ENCODE measurements around the gene TTLL8.

Gene TTLL8

DNA sequence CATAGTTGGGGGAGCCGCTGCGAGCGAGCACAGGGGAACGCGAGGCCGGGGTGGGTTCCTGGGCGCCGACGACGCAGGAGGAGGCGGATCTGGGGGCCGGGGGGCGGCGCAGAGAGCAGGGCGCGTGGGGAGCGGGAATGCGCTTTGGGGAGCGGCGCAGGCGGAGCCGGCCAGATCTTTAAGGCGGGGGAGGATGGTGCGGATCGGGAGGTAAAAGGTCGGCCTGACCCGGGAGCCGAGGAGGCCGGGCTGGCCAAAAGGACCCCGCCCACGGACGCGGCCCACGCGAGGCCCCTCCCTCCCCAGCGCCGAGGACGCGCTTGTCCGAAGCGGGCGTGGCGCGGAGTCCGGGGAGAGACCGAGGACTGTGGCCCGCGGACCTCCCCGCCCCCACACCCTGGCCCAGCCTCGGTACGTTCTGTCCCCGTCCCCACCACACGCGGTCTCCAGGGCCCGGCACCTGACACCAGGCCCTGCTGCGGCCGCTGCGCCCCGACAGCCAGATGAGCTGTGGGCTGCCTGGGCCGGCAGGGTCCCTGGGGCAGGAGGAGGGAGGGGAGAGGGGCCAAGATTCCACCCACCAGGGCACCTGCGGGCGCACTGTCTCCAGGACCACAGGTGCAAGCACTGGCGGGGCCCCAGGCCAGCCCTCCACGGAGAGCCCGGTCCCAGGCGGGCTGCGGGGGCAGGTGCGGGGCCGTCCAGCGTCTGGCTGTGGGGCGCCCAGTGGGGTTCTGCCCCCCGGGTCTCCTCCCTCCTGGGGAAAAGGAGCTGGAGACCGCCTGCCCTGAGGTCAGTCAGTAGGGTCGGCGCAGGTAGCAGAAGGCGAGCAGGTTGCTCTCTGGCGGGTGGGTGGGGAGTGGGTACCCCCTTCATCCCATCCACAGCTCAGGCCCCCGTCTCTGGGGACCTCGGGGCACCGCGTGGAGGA, 86.6 kb downstream of the TTLL8 start:
- Histone ChIP-seq H3K79me2 (ENCODE audit: low read length) (no peaks in the 10 kb centered on the region), H4K20me1 (ENCODE audit: insufficient read depth, low read length) (no peaks in the 10 kb centered on the region), H3K9me3 (replicated peaks; ENCODE audit: insufficient read depth, low read length) (no peaks in the 10 kb centered on the region), H3K9me2 (replicated peaks; ENCODE audit: insufficient read depth, low read length) (no peaks in the 10 kb centered on the region), H3K27ac (ENCODE audit: low read length) (peak overlapping the region; percentile 16; the same call in 1 of the 2 replicates), H3F3A (ENCODE audit: insufficient read depth, low read length) (peaks cover 8% of the 10 kb centered on the region), H2AFZ (ENCODE audit: low read length) (peak overlapping the region; percentile 56), H3K4me2 (ENCODE audit: low read depth, low read length) (peak overlapping the region; percentile 74), H3K4me3 (ENCODE audit: low read length) (peak overlapping the region; percentile 51), H3K27me3 (replicated peaks; ENCODE audit: insufficient read depth, low read length) (peaks cover 12% of the 10 kb centered on the region), H3K9ac (ENCODE audit: low read length) (peak overlapping the region; percentile 51; the same call in 1 of the 2 replicates), H3K4me1 (ENCODE audit: low read length) (peaks cover 8% of the 10 kb centered on the region), H3K36me3 (replicated peaks; ENCODE audit: insufficient read depth, low read length) (no peaks in the 10 kb centered on the region)
- peak; percentile 7 for DNase-seq
- TF ChIP-seq EZH2 (optimal IDR thresholded peaks at IDR 0.05; ENCODE audit: low read depth, low read length), result no peak
- TF ChIP-seq, protein P1, sequence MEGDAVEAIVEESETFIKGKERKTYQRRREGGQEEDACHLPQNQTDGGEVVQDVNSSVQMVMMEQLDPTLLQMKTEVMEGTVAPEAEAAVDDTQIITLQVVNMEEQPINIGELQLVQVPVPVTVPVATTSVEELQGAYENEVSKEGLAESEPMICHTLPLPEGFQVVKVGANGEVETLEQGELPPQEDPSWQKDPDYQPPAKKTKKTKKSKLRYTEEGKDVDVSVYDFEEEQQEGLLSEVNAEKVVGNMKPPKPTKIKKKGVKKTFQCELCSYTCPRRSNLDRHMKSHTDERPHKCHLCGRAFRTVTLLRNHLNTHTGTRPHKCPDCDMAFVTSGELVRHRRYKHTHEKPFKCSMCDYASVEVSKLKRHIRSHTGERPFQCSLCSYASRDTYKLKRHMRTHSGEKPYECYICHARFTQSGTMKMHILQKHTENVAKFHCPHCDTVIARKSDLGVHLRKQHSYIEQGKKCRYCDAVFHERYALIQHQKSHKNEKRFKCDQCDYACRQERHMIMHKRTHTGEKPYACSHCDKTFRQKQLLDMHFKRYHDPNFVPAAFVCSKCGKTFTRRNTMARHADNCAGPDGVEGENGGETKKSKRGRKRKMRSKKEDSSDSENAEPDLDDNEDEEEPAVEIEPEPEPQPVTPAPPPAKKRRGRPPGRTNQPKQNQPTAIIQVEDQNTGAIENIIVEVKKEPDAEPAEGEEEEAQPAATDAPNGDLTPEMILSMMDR (IDR thresholded peaks at IDR 0.05; ENCODE audit: low read length), result no peak
- TF ChIP-seq EZH2phosphoT487 (IDR thresholded peaks at IDR 0.05; ENCODE audit: low read length), result no peak

DNA sequence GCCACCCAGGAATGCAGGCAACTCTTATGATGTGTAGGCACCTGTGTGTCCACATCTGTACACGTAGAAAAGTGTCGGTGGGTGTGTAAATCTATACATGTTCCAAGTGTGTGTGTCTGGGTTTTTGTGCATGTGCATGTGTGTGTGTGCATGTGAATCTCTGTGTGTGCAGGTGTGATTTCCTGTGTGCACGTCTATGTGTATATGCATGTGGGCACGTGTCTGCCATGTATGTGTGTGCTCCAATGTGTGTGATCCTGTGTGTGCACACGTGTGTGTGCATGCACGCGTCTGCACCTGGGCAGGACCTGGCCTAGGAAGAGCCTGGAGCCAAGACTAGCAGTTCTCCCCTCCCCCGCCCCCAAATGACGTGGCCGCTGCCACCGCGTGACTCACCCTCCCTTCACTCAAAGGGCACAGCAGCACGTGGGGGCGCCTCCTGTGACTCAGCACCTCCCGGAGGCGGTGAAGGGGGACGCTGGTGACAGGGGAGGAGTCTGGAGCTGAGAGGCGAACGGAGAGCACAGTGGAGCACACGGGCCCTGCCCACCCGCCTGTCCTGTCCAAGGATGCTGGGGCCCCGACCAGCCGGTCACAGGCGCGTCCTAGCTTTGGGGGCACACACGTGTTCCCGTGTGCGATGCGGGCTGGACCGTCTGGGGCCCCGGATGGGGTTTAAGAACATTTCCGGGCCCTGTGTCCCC, 87.4 kb downstream of the TTLL8 start:
- Histone ChIP-seq H3K36me3 (replicated peaks; ENCODE audit: insufficient read depth, low read length) (no peaks in the 10 kb centered on the region), H4K20me1 (ENCODE audit: insufficient read depth, low read length) (no peaks in the 10 kb centered on the region), H3K4me3 (ENCODE audit: low read length) (peak overlapping the region; percentile 51), H3K4me2 (ENCODE audit: low read depth, low read length) (peak overlapping the region; percentile 74), H3K27ac (ENCODE audit: low read length) (peak overlapping the region; percentile 16; the same call in 1 of the 2 replicates), H3K9ac (ENCODE audit: low read length) (peak overlapping the region; percentile 51; the same call in 1 of the 2 replicates), H3K9me3 (replicated peaks; ENCODE audit: insufficient read depth, low read length) (no peaks in the 10 kb centered on the region), H3K9me2 (replicated peaks; ENCODE audit: insufficient read depth, low read length) (no peaks in the 10 kb centered on the region), H3K4me1 (ENCODE audit: low read length) (peaks cover 8% of the 10 kb centered on the region), H3K79me2 (ENCODE audit: low read length) (no peaks in the 10 kb centered on the region), H3F3A (ENCODE audit: insufficient read depth, low read length) (0 out of 2 replicates have a peak, but pooled peaks cover 3% of the 10 kb centered on the region), H3K27me3 (replicated peaks; ENCODE audit: insufficient read depth, low read length) (peaks cover 10% of the 10 kb centered on the region), H2AFZ (ENCODE audit: low read length) (peak overlapping the region; percentile 56)
- peak; percentile 68 for DNase-seq
- TF ChIP-seq EZH2 (optimal IDR thresholded peaks at IDR 0.05; ENCODE audit: low read depth, low read length) (no peak), EZH2phosphoT487 (IDR thresholded peaks at IDR 0.05; ENCODE audit: low read length) (no peak)
- TF ChIP-seq, protein P1 (IDR thresholded peaks at IDR 0.05; ENCODE audit: low read length), result no peak

DNA sequence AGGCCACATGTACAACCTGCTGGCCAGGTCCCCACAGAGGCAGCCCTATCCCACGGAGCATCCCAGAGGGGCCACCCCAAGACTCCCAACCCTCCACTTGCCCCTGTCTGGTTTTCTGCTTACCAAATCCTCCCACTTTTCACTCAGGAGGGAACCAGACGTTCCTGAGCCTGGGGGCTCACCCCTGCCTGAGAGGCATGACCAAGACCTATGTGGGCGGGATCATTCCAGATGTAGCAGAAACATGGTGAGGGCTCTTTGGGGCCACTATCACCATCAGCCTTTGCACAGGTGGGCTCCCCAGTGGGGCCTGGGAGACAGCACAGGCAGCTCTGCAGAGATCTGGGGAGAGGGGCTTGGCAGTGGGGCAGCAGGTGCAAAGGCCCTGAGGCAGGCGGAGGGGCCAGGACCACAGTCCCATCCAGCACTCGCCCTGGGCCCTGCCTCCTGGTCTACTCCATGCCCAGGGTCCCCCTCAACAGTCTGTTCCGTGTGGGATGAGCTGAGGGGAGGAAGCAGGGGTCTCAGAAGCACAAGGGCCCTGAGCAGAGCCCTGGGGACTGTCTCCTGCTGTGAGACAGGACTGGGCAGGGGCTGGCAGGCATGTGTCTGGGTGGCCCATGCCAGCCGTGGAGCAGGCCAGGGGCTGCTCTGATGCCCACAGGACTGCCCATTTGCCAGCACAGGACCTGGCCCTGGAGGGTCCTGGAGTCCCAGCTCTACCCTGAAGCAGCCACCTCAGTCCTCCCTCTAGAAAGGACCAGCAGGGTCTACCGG, 88.2 kb downstream of the TTLL8 start:
- TF ChIP-seq, protein P1 (IDR thresholded peaks at IDR 0.05; ENCODE audit: low read length), result no peak
- TF ChIP-seq EZH2phosphoT487 (IDR thresholded peaks at IDR 0.05; ENCODE audit: low read length) (no peak), EZH2 (optimal IDR thresholded peaks at IDR 0.05; ENCODE audit: low read depth, low read length) (no peak)
- Histone ChIP-seq H3K27ac (ENCODE audit: low read length) (no peak overlapping the region), H3K9ac (ENCODE audit: low read length) (no peak overlapping the region), H3K9me2 (replicated peaks; ENCODE audit: insufficient read depth, low read length) (no peaks in the 10 kb centered on the region), H3K27me3 (replicated peaks; ENCODE audit: insufficient read depth, low read length) (peaks cover 10% of the 10 kb centered on the region), H3K79me2 (ENCODE audit: low read length) (no peaks in the 10 kb centered on the region), H3K4me1 (ENCODE audit: low read length) (peaks cover 8% of the 10 kb centered on the region), H3K9me3 (replicated peaks; ENCODE audit: insufficient read depth, low read length) (no peaks in the 10 kb centered on the region), H3K4me3 (ENCODE audit: low read length) (no peak overlapping the region), H3K36me3 (replicated peaks; ENCODE audit: insufficient read depth, low read length) (no peaks in the 10 kb centered on the region), H4K20me1 (ENCODE audit: insufficient read depth, low read length) (no peaks in the 10 kb centered on the region), H3K4me2 (ENCODE audit: low read depth, low read length) (no peak overlapping the region), H3F3A (ENCODE audit: insufficient read depth, low read length) (0 out of 2 replicates have a peak, but pooled peaks cover 3% of the 10 kb centered on the region), H2AFZ (ENCODE audit: low read length) (no peak overlapping the region)
- DNase-seq, result peak; percentile 4
